PC-9 (cell line): ENCODE results near the gene ZNF423.

ENCODE experiments used
- EZH2 ChIP-seq: fragments of 200-600 bp; sonication (generic); IDR thresholded peaks from 2 replicates; pipeline ENCODE4 v1.8.0; 2017; ENCODE audit warnings: antibody characterized with exemption, low read depth
- TF ChIP-seq, protein P1 (sequence below): fragments of 200-600 bp; sonication (generic); conservative IDR thresholded peaks from 2 replicates; pipeline ENCODE4 v1.6.1; 2017; ENCODE audit warnings: mixed run types, antibody characterized with exemption, mild to moderate bottlenecking, moderate library complexity

DNA sequence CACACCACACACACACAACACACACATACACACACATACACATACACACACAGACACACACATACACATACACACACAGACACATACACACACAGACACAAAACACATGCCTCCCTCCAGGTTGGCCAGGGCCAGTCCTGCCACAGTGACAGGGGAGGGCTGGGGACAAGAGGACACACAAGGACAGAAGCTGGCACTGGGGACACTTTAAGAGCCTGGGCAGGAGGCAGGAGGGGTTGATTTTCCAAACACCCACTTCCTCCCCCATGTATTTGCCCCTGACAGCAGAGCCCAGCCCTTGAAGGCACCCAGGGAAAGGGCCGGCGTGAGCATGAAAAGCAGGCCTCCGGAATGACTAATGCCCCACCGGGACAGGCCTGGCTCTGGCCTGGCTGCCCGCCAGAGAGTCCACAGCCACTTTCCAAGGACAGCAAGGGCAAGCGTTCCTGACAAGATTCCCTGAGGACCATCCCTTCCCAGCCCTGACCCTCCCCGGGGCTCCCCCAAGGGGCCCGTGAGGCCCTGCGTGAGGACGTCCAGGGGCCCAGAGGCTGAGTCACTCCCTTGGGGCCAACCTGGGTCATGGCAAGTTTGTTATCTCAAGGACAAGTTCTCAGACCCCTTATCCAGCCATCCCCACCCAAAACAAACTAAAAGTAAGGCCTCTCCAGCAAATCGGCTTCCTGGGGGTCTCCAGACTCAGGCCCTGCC is 235.6 kb downstream of the ZNF423 start:
- TF ChIP-seq, protein P1, sequence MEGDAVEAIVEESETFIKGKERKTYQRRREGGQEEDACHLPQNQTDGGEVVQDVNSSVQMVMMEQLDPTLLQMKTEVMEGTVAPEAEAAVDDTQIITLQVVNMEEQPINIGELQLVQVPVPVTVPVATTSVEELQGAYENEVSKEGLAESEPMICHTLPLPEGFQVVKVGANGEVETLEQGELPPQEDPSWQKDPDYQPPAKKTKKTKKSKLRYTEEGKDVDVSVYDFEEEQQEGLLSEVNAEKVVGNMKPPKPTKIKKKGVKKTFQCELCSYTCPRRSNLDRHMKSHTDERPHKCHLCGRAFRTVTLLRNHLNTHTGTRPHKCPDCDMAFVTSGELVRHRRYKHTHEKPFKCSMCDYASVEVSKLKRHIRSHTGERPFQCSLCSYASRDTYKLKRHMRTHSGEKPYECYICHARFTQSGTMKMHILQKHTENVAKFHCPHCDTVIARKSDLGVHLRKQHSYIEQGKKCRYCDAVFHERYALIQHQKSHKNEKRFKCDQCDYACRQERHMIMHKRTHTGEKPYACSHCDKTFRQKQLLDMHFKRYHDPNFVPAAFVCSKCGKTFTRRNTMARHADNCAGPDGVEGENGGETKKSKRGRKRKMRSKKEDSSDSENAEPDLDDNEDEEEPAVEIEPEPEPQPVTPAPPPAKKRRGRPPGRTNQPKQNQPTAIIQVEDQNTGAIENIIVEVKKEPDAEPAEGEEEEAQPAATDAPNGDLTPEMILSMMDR, result no peak
- no peak for TF ChIP-seq EZH2
